Endothelial cell of umbilical vein (primary cell): ENCODE data around the gene PSME3IP1. TPM values are rescaled to one million over a fixed set of nuclear protein-coding genes. Genes with fewer than 3 reads are reported as not detected.
"Not testable (repeated sequence)": the region's sequence is repeated elsewhere in the genome, so short reads cannot be mapped to it uniquely, and the experiment has no call there.

Experiments used
- BruUV-seq: library from RNA; stranded (reverse); fragments of 400-500 nt; replicated peaks from 2 replicates; lab custom pipeline; 2021; lab: Mats Ljungman, UMichigan
- CTCF ChIA-PET: fragments of 300-600, 350-600 bp; sonication (Branson Sonifier 250); formaldehyde crosslinking; loops from one replicate; lab custom pipeline; 2021; ENCODE audit warnings: antibody characterized with exemption, inconsistent platforms; lab: Charles Lee
- POLR2A ChIA-PET: fragments of 300-600, 350-600 bp; sonication (Branson Sonifier 250); formaldehyde crosslinking; loops from one replicate; lab custom pipeline; 2021; ENCODE audit warnings: antibody characterized with exemption, inconsistent platforms; lab: Charles Lee
- DNase-seq: peaks from one replicate; pipeline ENCODE4 v3.0.0-alpha.2; 2011; ENCODE audit warnings: low read depth, low spot score
- FAIRE-seq: peaks from 2 replicates; lab custom pipeline; 2011; peaks lifted over from hg19 to GRCh38; lab: Jason Lieb, UNC
- H2AFZ ChIP-seq: 2 replicates; pipeline ENCODE4 v1.6.0; 2012; ENCODE audit warnings: low read depth, low read length, control low read depth, inconsistent platforms
- H3K27ac ChIP-seq: 2 replicates; pipeline ENCODE4 v1.5.1; 2011; ENCODE audit warnings: low read depth, mild to moderate bottlenecking, control low read depth, low read length, moderate library complexity; ENCODE audit not compliant: insufficient read depth
- H3K27me3 ChIP-seq, 2 experiments: 2 replicates each; pipeline versions ENCODE4 v1.6.0 to v1.6.1; 2011; ENCODE audit warnings: low read length in 2 of 2, mixed read lengths in 1 of 2; ENCODE audit not compliant: control insufficient read depth in 2 of 2, insufficient read depth in 2 of 2
- H3K36me3 ChIP-seq, 2 experiments: 2 replicates in 1 of 2; 3 replicates in 1 of 2; pipeline ENCODE4 v1.5.1; 2011; ENCODE audit warnings: low read length in 2 of 2, mild to moderate bottlenecking in 1 of 2, moderate library complexity in 1 of 2; ENCODE audit not compliant: control insufficient read depth in 2 of 2, insufficient read depth in 2 of 2; ENCODE audit errors: extremely low read depth in 1 of 2
- H3K4me1 ChIP-seq: 3 replicates; pipeline ENCODE4 v1.5.1; 2011; ENCODE audit warnings: mild to moderate bottlenecking, low read length; ENCODE audit not compliant: control insufficient read depth, insufficient read depth; ENCODE audit errors: extremely low read depth
- H3K4me2 ChIP-seq: 2 replicates; pipeline ENCODE4 v1.6.1; 2011; ENCODE audit warnings: low read length, control low read depth, mixed read lengths; ENCODE audit not compliant: insufficient read depth
- H3K4me3 ChIP-seq, 3 experiments: fragments of 200-600 bp in 1 of 3; sonication (generic), shearing (Covaris generic) in 1 of 3; replicated peaks in 1 of 3; 2 replicates each; pipeline ENCODE4 v1.5.1; 2011 to 2016; ENCODE audit warnings: control low read depth in 3 of 3, low read length in 3 of 3, mild to moderate bottlenecking in 2 of 3, inconsistent platforms in 1 of 3, low read depth in 1 of 3, moderate library complexity in 1 of 3; ENCODE audit not compliant: insufficient read depth in 1 of 3
- H3K79me2 ChIP-seq: 2 replicates; pipeline ENCODE4 v1.6.0; 2012; ENCODE audit warnings: low read length, inconsistent platforms; ENCODE audit not compliant: control insufficient read depth, insufficient read depth
- H3K9ac ChIP-seq: replicated peaks from 2 replicates; pipeline ENCODE3; 2011; ENCODE audit warnings: low read length, control low read depth; ENCODE audit not compliant: insufficient read depth; ENCODE audit errors: extremely low read depth
- H3K9me1 ChIP-seq: replicated peaks from 3 replicates; pipeline ENCODE4 v1.6.0; 2011; ENCODE audit warnings: mild to moderate bottlenecking, low read length; ENCODE audit not compliant: control insufficient read depth, insufficient read depth; ENCODE audit errors: extremely low read depth
- H3K9me3 ChIP-seq: replicated peaks from 2 replicates; pipeline ENCODE4 v1.5.1; 2012; ENCODE audit warnings: low read length, inconsistent platforms; ENCODE audit not compliant: control insufficient read depth, insufficient read depth
- H4K20me1 ChIP-seq: replicated peaks from 2 replicates; pipeline ENCODE3; 2011; ENCODE audit warnings: mild to moderate bottlenecking, low read length; ENCODE audit not compliant: control insufficient read depth, insufficient read depth; ENCODE audit errors: extremely low read depth
- EZH2 ChIP-seq: IDR thresholded peaks from 2 replicates; pipeline ENCODE4 v1.6.1; 2012; ENCODE audit warnings: borderline replicate concordance, low read depth, mild to moderate bottlenecking, moderate library complexity, low read length, inconsistent platforms; ENCODE audit not compliant: severe bottlenecking
- FOS ChIP-seq: IDR thresholded peaks from 2 replicates; pipeline ENCODE4 v1.6.1; 2011; ENCODE audit warnings: mild to moderate bottlenecking, low read length, moderate library complexity, borderline replicate concordance; ENCODE audit not compliant: insufficient read depth
- GATA2 ChIP-seq: IDR thresholded peaks from 2 replicates; pipeline ENCODE4 v1.7.0; 2011; ENCODE audit warnings: low read depth, mild to moderate bottlenecking, moderate library complexity, mixed read lengths, low read length; ENCODE audit not compliant: insufficient read length, insufficient read depth
- JUN ChIP-seq: IDR thresholded peaks from 2 replicates; pipeline ENCODE4 v1.6.1; 2011; ENCODE audit warnings: borderline replicate concordance, low read depth; ENCODE audit not compliant: insufficient read length, insufficient read depth
- MYC ChIP-seq: IDR thresholded peaks from one replicate; pipeline ENCODE4 v1.6.1; 2011; ENCODE audit warnings: mild to moderate bottlenecking, low read depth, low read length
- POLR2A ChIP-seq: IDR thresholded peaks from 2 replicates; pipeline ENCODE4 v1.6.1; 2012; ENCODE audit warnings: low read depth, mild to moderate bottlenecking, control low read depth, low read length
- POLR2AphosphoS5 ChIP-seq: IDR thresholded peaks from 2 replicates; pipeline ENCODE4 v1.6.1; 2012; ENCODE audit warnings: low read depth, mild to moderate bottlenecking, control low read depth, low read length, moderate library complexity; ENCODE audit not compliant: insufficient read depth
- dilution Hi-C: fragments of 300-500 bp; cut with MboI; formaldehyde crosslinking; loops from one replicate; pipeline ENCODE4 v1.15.0; 2019; ENCODE audit warnings: low sequenced_read_pairs; ENCODE audit not compliant: extremely low pct_ligation_motif_present
- intact Hi-C: fragments of 100-400 bp; cut with micrococcal nuclease; formaldehyde crosslinking; loops from one replicate; pipeline ENCODE4 v1.10.0; 2022
- polyA plus RNA-seq, 4 experiments: library from polyadenylated mRNA; depleted of rRNA in 3 of 4; stranded (reverse) in 3 of 4; unstranded in 1 of 4; fragments of >200 nt; gene quantifications; 2 replicates each; pipeline versions ENCODE4 v1.2.1 to v1.2.3, GENCODE V29; 2011 to 2012; ENCODE audit warnings: missing spikeins in 1 of 4
- total RNA-seq: library from RNA; stranded (reverse); gene quantifications from 2 replicates; pipeline ENCODE4 v1.2.3, GENCODE V29; 2021
- TF ChIP-seq, protein P1 (sequence below), 2 donors: IDR thresholded peaks; 1 replicate in 1 of 2; 2 replicates in 1 of 2; pipeline ENCODE4 v1.5.1; 2011; ENCODE audit warnings: low read length in 2 of 2, mild to moderate bottlenecking in 2 of 2, moderate library complexity in 2 of 2, control low read depth in 1 of 2, inconsistent platforms in 1 of 2, low read depth in 1 of 2; ENCODE audit not compliant: insufficient read depth in 1 of 2; ENCODE audit errors: extremely low read depth in 1 of 2
- TF ChIP-seq, protein P2 (sequence below): IDR thresholded peaks from 2 replicates; pipeline ENCODE4 v1.6.1; 2011; ENCODE audit not compliant: insufficient read depth, insufficient read length

PSME3IP1 gene
- total and polyA plus RNA-seq, 2 donors (not counting 3 experiments of a cell fraction or from before 2014, with no cell fraction given): 86.2 to 91.8 TPM

DNA sequence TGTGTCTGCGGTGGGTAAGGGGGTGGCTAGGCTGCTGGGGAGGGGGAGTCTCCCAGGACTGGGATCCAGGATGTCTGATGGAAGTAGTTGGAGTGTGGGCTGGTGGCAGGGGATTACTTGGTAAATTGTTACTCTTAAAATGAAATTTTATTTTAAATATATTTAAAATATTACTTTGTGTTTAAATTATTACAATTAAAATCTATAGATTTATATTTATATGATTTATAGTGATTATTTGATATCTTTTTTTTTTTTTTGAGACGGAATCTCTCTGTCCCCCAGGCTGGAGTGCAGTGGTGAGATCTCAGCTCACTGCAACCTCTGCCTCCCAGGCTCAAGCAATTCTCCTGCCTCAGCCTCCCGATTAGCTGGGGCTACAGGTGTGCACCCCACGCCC, 74.9 kb downstream of the PSME3IP1 start:
- no peak overlapping the region for H2AFZ ChIP-seq
- no peak for FAIRE-seq
- no peak for DNase-seq
- H3K4me1 ChIP-seq: no peaks in the 10 kb centered on the region
- no TSS peak for BruUV-seq
- no peak overlapping the region for H3K9ac ChIP-seq
- H3K4me2 ChIP-seq: no peak overlapping the region
- TF ChIP-seq MYC (no peak), POLR2AphosphoS5 (no peak), JUN (no peak), EZH2 (no peak), POLR2A (no peak), GATA2 (no peak), FOS (no peak)
- TF ChIP-seq, protein P1, sequence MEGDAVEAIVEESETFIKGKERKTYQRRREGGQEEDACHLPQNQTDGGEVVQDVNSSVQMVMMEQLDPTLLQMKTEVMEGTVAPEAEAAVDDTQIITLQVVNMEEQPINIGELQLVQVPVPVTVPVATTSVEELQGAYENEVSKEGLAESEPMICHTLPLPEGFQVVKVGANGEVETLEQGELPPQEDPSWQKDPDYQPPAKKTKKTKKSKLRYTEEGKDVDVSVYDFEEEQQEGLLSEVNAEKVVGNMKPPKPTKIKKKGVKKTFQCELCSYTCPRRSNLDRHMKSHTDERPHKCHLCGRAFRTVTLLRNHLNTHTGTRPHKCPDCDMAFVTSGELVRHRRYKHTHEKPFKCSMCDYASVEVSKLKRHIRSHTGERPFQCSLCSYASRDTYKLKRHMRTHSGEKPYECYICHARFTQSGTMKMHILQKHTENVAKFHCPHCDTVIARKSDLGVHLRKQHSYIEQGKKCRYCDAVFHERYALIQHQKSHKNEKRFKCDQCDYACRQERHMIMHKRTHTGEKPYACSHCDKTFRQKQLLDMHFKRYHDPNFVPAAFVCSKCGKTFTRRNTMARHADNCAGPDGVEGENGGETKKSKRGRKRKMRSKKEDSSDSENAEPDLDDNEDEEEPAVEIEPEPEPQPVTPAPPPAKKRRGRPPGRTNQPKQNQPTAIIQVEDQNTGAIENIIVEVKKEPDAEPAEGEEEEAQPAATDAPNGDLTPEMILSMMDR (IDR thresholded peaks at IDR 0.05; ENCODE audit: extremely low read depth in 1 of 2, insufficient read depth in 1 of 2, low read depth in 1 of 2, low read length in 2 of 2): no peak
- TF ChIP-seq, protein P2, sequence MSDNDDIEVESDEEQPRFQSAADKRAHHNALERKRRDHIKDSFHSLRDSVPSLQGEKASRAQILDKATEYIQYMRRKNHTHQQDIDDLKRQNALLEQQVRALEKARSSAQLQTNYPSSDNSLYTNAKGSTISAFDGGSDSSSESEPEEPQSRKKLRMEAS: no peak
- no peaks in the 10 kb centered on the region for H3K9me3 ChIP-seq
- ChIA-PET CTCF (no interaction called here), POLR2A (interaction anchor here (0.5 kb wide), 1 partner anchor 18 kb away, joined by 7 read pairs; no protein-coding TSS in a partner anchor)
- H4K20me1 ChIP-seq: no peaks in the 10 kb centered on the region
- H3K36me3 ChIP-seq: peaks cover 6 to 17% of the 10 kb centered on the region in 2 experiments
- no peak overlapping the region for H3K27ac ChIP-seq
- no peaks in the 10 kb centered on the region for H3K9me1 ChIP-seq
- dilution Hi-C loops: no loop called here
- no peaks in the 10 kb centered on the region for H3K27me3 ChIP-seq
- intact Hi-C loops: no loop called here
- H3K79me2 ChIP-seq: peaks cover 3% of the 10 kb centered on the region
- no peak overlapping the region for H3K4me3 ChIP-seq

DNA sequence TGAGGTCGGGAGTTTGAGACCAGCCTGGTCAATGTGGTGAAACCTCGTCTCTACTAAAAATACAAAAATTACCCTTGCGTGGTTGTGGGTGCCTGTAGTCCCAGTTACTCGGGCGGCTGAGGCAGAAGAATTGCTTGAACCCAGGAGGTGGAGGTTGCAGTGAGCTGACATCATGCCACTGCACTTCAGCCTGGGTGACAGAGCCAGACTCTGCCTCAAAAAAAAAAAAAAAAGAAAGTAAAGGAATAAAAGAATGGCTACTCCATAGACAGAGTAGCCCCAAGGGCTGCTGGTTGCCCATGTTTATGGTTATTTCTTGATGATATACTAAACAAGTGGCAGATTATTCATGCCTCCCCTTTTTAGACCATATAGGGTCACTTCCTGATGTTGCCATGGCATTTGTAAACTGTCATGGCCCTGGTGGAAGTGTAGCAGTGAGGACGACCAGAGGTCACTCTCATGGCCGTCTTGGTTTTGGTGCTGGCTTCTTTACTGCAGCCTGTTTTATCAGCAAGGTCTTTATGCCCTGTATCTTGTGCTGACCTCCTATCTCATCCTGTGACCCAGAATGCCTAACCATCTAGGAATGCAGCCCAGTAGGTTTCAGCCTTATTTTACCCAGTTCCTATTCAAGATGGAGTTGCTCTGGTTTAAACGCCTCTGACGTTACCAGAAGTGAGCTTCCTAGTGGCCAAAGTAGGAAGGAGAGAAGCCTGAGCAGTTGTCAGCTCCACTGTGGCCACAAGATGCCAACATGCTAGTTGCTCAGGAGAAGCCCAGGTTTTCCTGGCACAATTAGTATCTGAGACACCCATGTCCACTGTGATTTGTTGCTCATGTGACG, 76.4 kb downstream of the PSME3IP1 start:
- peaks cover 6 to 14% of the 10 kb centered on the region in 2 experiments for H3K36me3 ChIP-seq
- H3K79me2 ChIP-seq, DNase-seq, H4K20me1 ChIP-seq, H3K4me1 ChIP-seq, H3K27ac ChIP-seq, H3K4me2 ChIP-seq, H3K27me3 ChIP-seq, BruUV-seq, H3K9me1 ChIP-seq, intact Hi-C loops, H3K9me3 ChIP-seq, dilution Hi-C loops, H3K9ac ChIP-seq, H3K4me3 ChIP-seq, POLR2A ChIA-PET, FAIRE-seq, H2AFZ ChIP-seq: not testable (repeated sequence)
- CTCF ChIA-PET: interaction anchor here (0.7 to 0.8 kb wide), 2 partner anchors 17 kb away, joined by 3 read pairs; partner anchors contain the start of gene CPNE2
